Measurements from ENCODE around the gene NOP56.

The NOP56 gene

GRCh38 chr20:2617099-2617714 is 35.2 kb upstream of the NOP56 start:
- H3K27me3 ChIP-seq (ENCODE audit: control insufficient read depth in 1 of 2, insufficient read depth in 2 of 2, low read length in 2 of 2) = peaks cover 2 to 6% of the 10 kb centered on the region in 2 donors
- no peak overlapping the region for H3K9ac ChIP-seq (ENCODE audit: low read length in 2 of 2)
- H3K4me3 ChIP-seq (ENCODE audit: low read length in 2 of 2) = no peak overlapping the region
- no peaks in the 10 kb centered on the region for H3K4me1 ChIP-seq (ENCODE audit: control insufficient read depth, insufficient read depth, low read length)
- H3K36me3 ChIP-seq (ENCODE audit: control insufficient read depth in 2 of 2, insufficient read depth in 2 of 2, low read length in 2 of 2) = no peaks in the 10 kb centered on the region
- H3K27ac ChIP-seq (ENCODE audit: low read length) = no peak overlapping the region
- H3K9me3 ChIP-seq (ENCODE audit: control insufficient read depth in 2 of 2, low read length in 2 of 2) = peaks cover 0 to 3% of the 10 kb centered on the region in 2 donors

GRCh38 chr20:2618815-2619214 is 33.6 kb upstream of the NOP56 start:
- no peaks in the 10 kb centered on the region for H3K36me3 ChIP-seq (ENCODE audit: control insufficient read depth in 2 of 2, insufficient read depth in 2 of 2, low read length in 2 of 2)
- no peak overlapping the region for H3K27ac ChIP-seq (ENCODE audit: low read length)
- no peak overlapping the region for H3K9ac ChIP-seq (ENCODE audit: low read length in 2 of 2)
- H3K9me3 ChIP-seq (ENCODE audit: control insufficient read depth in 2 of 2, low read length in 2 of 2) = peaks cover 0 to 3% of the 10 kb centered on the region in 2 donors
- no peaks in the 10 kb centered on the region for H3K4me1 ChIP-seq (ENCODE audit: control insufficient read depth, insufficient read depth, low read length)
- H3K27me3 ChIP-seq (ENCODE audit: control insufficient read depth in 1 of 2, insufficient read depth in 2 of 2, low read length in 2 of 2) = peaks cover 0 to 6% of the 10 kb centered on the region in 2 donors
- no peak overlapping the region for H3K4me3 ChIP-seq (ENCODE audit: low read length in 2 of 2)

- Histone ChIP-seq H3K4me3 (ENCODE audit: low read length in 2 of 2) (no peak overlapping the region), H3K36me3 (ENCODE audit: control insufficient read depth in 2 of 2, insufficient read depth in 2 of 2, low read length in 2 of 2) (no peaks in the 10 kb centered on the region), H3K9ac (ENCODE audit: low read length in 2 of 2) (no peak overlapping the region), H3K4me1 (ENCODE audit: control insufficient read depth, insufficient read depth, low read length) (no peaks in the 10 kb centered on the region), H3K27ac (ENCODE audit: low read length) (no peak overlapping the region), H3K9me3 (ENCODE audit: control insufficient read depth in 2 of 2, low read length in 2 of 2) (peaks cover 0 to 3% of the 10 kb centered on the region in 2 donors), H3K27me3 (ENCODE audit: control insufficient read depth in 1 of 2, insufficient read depth in 2 of 2, low read length in 2 of 2) (peaks cover 0 to 6% of the 10 kb centered on the region in 2 donors)
These were observed 33.1 kb upstream of the NOP56 start for GRCh38 chr20:2619337-2619736.

GRCh38 chr20:2619961-2620595 is 32.4 kb upstream of the NOP56 start:
- Histone ChIP-seq H3K9me3 (ENCODE audit: control insufficient read depth in 2 of 2, low read length in 2 of 2) (peaks cover 0 to 3% of the 10 kb centered on the region in 2 donors), H3K9ac (ENCODE audit: low read length in 2 of 2) (no peak overlapping the region), H3K4me3 (ENCODE audit: low read length in 2 of 2) (no peak overlapping the region), H3K27me3 (ENCODE audit: control insufficient read depth in 1 of 2, insufficient read depth in 2 of 2, low read length in 2 of 2) (peaks cover 0 to 6% of the 10 kb centered on the region in 2 donors), H3K4me1 (ENCODE audit: control insufficient read depth, insufficient read depth, low read length) (no peaks in the 10 kb centered on the region), H3K27ac (ENCODE audit: low read length) (no peak overlapping the region), H3K36me3 (ENCODE audit: control insufficient read depth in 2 of 2, insufficient read depth in 2 of 2, low read length in 2 of 2) (no peaks in the 10 kb centered on the region)

DNA sequence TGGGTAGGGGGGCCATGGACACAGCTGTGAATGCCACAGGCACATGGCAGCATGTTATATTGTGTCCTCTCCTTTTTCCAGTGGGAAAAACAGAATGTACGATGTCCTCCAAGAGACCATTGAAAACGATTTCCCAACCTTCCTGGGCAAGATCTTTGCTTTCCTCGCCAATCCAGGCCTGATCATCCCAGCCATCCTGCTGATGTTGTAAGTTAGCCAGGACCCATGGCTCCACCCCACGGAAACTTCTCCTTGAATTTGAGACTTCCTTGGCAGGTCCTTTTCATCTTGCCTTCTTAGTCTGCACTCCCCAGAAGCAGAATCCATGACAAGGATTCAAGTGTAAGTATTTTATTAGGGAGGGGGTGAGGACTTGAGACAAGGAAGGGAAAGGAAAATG is 28.2 kb upstream of the NOP56 start:
- Histone ChIP-seq H3K4me1 (ENCODE audit: control insufficient read depth, insufficient read depth, low read length) (no peaks in the 10 kb centered on the region), H3K27me3 (ENCODE audit: control insufficient read depth in 1 of 2, insufficient read depth in 2 of 2, low read length in 2 of 2) (no peaks in the 10 kb centered on the region), H3K36me3 (ENCODE audit: control insufficient read depth in 2 of 2, insufficient read depth in 2 of 2, low read length in 2 of 2) (no peaks in the 10 kb centered on the region), H3K9me3 (ENCODE audit: control insufficient read depth in 2 of 2, low read length in 2 of 2) (peaks cover 3 to 5% of the 10 kb centered on the region in 2 donors), H3K4me3 (ENCODE audit: low read length in 2 of 2) (no peak overlapping the region), H3K27ac (ENCODE audit: low read length) (no peak overlapping the region), H3K9ac (ENCODE audit: low read length in 2 of 2) (no peak overlapping the region)

DNA sequence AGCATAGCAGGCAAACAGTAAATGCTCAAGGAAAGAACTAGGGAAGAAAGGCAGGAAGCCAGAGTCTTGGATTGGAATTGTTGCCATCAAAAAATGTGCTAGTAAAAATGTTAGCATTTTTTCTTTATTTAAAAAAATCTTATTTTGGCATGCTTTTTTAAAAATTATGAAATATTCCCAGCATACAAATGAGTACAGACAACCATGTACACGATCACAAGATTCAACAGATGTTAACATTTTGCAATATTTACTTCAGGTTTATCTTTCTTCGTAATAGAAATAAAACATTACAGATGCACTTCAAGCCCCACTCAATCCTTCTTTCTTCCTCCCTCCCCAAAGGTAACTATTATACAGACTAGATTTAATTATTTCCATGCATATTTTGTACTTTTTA is 27.4 kb upstream of the NOP56 start:
- H3K4me1 ChIP-seq (ENCODE audit: control insufficient read depth, insufficient read depth, low read length) = no peaks in the 10 kb centered on the region
- no peak overlapping the region for H3K9ac ChIP-seq (ENCODE audit: low read length in 2 of 2)
- H3K27me3 ChIP-seq (ENCODE audit: control insufficient read depth in 1 of 2, insufficient read depth in 2 of 2, low read length in 2 of 2) = no peaks in the 10 kb centered on the region
- peaks cover 0 to 5% of the 10 kb centered on the region in 2 donors for H3K9me3 ChIP-seq (ENCODE audit: control insufficient read depth in 2 of 2, low read length in 2 of 2)
- no peak overlapping the region for H3K27ac ChIP-seq (ENCODE audit: low read length)
- no peak overlapping the region for H3K4me3 ChIP-seq (ENCODE audit: low read length in 2 of 2)
- H3K36me3 ChIP-seq (ENCODE audit: control insufficient read depth in 2 of 2, insufficient read depth in 2 of 2, low read length in 2 of 2) = no peaks in the 10 kb centered on the region

GRCh38 chr20:2626853-2627541 is 25.4 kb upstream of the NOP56 start:
- no peaks in the 10 kb centered on the region for H3K27me3 ChIP-seq (ENCODE audit: control insufficient read depth in 1 of 2, insufficient read depth in 2 of 2, low read length in 2 of 2)
- peaks cover 0 to 5% of the 10 kb centered on the region in 2 donors for H3K9me3 ChIP-seq (ENCODE audit: control insufficient read depth in 2 of 2, low read length in 2 of 2)
- H3K4me3 ChIP-seq (ENCODE audit: low read length in 2 of 2) = no peak overlapping the region
- no peak overlapping the region for H3K27ac ChIP-seq (ENCODE audit: low read length)
- H3K36me3 ChIP-seq (ENCODE audit: control insufficient read depth in 2 of 2, insufficient read depth in 2 of 2, low read length in 2 of 2) = no peaks in the 10 kb centered on the region
- no peaks in the 10 kb centered on the region for H3K4me1 ChIP-seq (ENCODE audit: control insufficient read depth, insufficient read depth, low read length)
- H3K9ac ChIP-seq (ENCODE audit: low read length in 2 of 2) = no peak overlapping the region

DNA sequence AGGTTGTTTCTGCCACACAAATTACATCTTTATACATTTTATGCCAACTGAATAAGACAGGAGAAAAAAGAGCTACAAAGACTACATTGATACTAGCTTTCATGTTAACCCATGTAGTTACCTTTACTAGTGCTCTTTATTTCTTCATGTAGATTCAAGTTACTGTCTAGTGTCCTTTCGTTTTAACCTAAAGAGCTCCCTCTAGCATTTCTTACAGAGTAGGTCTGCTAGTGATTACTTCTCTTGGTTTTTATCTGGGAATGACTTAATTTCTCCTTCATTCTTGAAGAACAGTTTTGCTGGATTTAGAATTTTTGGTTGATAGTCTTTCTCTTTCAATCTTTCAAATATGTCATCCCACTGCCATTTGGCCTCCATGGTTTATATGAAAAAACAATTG is 21.2 kb upstream of the NOP56 start:
- no peaks in the 10 kb centered on the region for H3K36me3 ChIP-seq (ENCODE audit: control insufficient read depth in 2 of 2, insufficient read depth in 2 of 2, low read length in 2 of 2)
- no peak overlapping the region for H3K27ac ChIP-seq (ENCODE audit: low read length)
- peaks cover 0 to 5% of the 10 kb centered on the region in 2 donors for H3K9me3 ChIP-seq (ENCODE audit: control insufficient read depth in 2 of 2, low read length in 2 of 2)
- no peak overlapping the region for H3K4me3 ChIP-seq (ENCODE audit: low read length in 2 of 2)
- H3K4me1 ChIP-seq (ENCODE audit: control insufficient read depth, insufficient read depth, low read length) = no peaks in the 10 kb centered on the region
- no peak overlapping the region for H3K9ac ChIP-seq (ENCODE audit: low read length in 2 of 2)
- H3K27me3 ChIP-seq (ENCODE audit: control insufficient read depth in 1 of 2, insufficient read depth in 2 of 2, low read length in 2 of 2) = no peaks in the 10 kb centered on the region

DNA sequence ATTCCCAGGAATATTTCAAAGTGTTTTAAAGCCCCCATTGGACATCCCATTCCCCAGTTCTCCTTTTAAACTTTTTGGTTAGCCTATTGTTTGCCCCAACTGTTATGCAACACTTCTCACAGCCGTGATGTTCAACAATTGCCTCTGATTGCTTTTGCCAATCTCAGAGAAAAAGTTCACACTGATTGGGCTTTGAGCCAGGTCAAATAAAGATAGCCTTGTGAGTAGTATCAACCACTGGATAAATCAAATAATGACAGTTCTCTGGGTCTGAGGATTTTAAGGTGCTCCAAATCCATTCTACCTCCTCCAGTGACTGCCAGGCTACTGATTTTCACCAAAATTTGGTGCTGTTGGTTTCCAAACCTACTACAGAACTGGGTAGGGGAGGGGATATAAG is 19.1 kb upstream of the NOP56 start:
- Histone ChIP-seq H3K9me3 (ENCODE audit: control insufficient read depth in 2 of 2, low read length in 2 of 2) (no peaks in the 10 kb centered on the region), H3K27me3 (ENCODE audit: control insufficient read depth in 1 of 2, insufficient read depth in 2 of 2, low read length in 2 of 2) (no peaks in the 10 kb centered on the region), H3K9ac (ENCODE audit: low read length in 2 of 2) (no peak overlapping the region), H3K27ac (ENCODE audit: low read length) (no peak overlapping the region), H3K36me3 (ENCODE audit: control insufficient read depth in 2 of 2, insufficient read depth in 2 of 2, low read length in 2 of 2) (no peaks in the 10 kb centered on the region), H3K4me1 (ENCODE audit: control insufficient read depth, insufficient read depth, low read length) (no peaks in the 10 kb centered on the region), H3K4me3 (ENCODE audit: low read length in 2 of 2) (no peak overlapping the region)

- Histone ChIP-seq H3K4me3 (ENCODE audit: low read length in 2 of 2) (no peak overlapping the region), H3K4me1 (ENCODE audit: control insufficient read depth, insufficient read depth, low read length) (no peaks in the 10 kb centered on the region), H3K9ac (ENCODE audit: low read length in 2 of 2) (no peak overlapping the region), H3K27ac (ENCODE audit: low read length) (no peak overlapping the region), H3K36me3 (ENCODE audit: control insufficient read depth in 2 of 2, insufficient read depth in 2 of 2, low read length in 2 of 2) (no peaks in the 10 kb centered on the region), H3K9me3 (ENCODE audit: control insufficient read depth in 2 of 2, low read length in 2 of 2) (no peaks in the 10 kb centered on the region), H3K27me3 (ENCODE audit: control insufficient read depth in 1 of 2, insufficient read depth in 2 of 2, low read length in 2 of 2) (no peaks in the 10 kb centered on the region)
These were observed 15.2 kb upstream of the NOP56 start for GRCh38 chr20:2637246-2637645.

DNA sequence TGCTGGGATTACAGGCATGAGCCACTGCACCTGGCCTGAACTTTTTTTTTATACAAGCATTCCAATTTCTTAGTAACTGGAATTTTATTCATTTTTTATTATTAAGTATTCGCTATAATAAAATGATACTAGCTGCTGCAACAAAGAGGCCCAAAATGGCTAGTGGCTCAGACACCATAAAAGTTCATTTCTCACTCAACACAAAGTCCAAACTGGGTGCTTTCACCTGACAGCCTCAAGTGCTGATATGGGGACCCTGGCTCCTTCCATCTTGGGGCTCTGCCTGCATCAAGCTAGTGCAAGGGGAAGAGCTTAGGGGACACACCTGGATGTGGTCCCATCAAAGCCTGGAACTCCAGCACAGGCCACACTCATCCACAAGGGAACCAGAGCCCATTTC is 12.2 kb upstream of the NOP56 start:
- Histone ChIP-seq H3K36me3 (ENCODE audit: control insufficient read depth in 2 of 2, insufficient read depth in 2 of 2, low read length in 2 of 2) (peaks cover 0 to 6% of the 10 kb centered on the region in 2 donors), H3K9me3 (ENCODE audit: control insufficient read depth in 2 of 2, low read length in 2 of 2) (no peaks in the 10 kb centered on the region), H3K4me3 (ENCODE audit: low read length in 2 of 2) (no peak overlapping the region), H3K4me1 (ENCODE audit: control insufficient read depth, insufficient read depth, low read length) (no peaks in the 10 kb centered on the region), H3K9ac (ENCODE audit: low read length in 2 of 2) (no peak overlapping the region), H3K27ac (ENCODE audit: low read length) (no peak overlapping the region), H3K27me3 (ENCODE audit: control insufficient read depth in 1 of 2, insufficient read depth in 2 of 2, low read length in 2 of 2) (no peaks in the 10 kb centered on the region)
